Vagina (tissue), 2 donors: ENCODE data around the gene TMEM208. TPM values are rescaled to one million over a fixed set of nuclear protein-coding genes. Genes with fewer than 3 reads are reported as not detected.

Source experiments
- DNase-seq, 2 donors: peaks; one replicate each; pipeline ENCODE4 v3.0.0-alpha.2; 2017; ENCODE audit errors: extremely low spot score in 2 of 2
- H3K27ac ChIP-seq: fragments of 200-600 bp; sonication (generic); one replicate; pipeline ENCODE4 v1.5.1; 2019
- H3K27me3 ChIP-seq: fragments of 200-600 bp; sonication (generic); one replicate; pipeline ENCODE4 v1.5.1; 2019
- H3K36me3 ChIP-seq, 2 donors: fragments of 200-600 bp; sonication (generic); one replicate each; pipeline ENCODE4 v1.5.1; 2017 to 2019
- H3K4me1 ChIP-seq: fragments of 200-600 bp; sonication (generic); one replicate; pipeline ENCODE4 v1.5.1; 2019
- H3K4me3 ChIP-seq, 2 donors: fragments of 200-600 bp; sonication (generic); 1 replicate in 1 of 2; 2 replicates in 1 of 2; pipeline ENCODE4 v1.5.1; 2016 to 2019
- H3K9me3 ChIP-seq: fragments of 200-600 bp; sonication (generic); one replicate; pipeline ENCODE4 v1.5.1; 2019
- POLR2A ChIP-seq, 2 donors: fragments of 450-650 bp; IDR thresholded peaks; one replicate each; pipeline ENCODE4 v1.6.1; 2017; ENCODE audit warnings: antibody characterized with exemption in 2 of 2, mild to moderate bottlenecking in 2 of 2, moderate library complexity in 2 of 2
- POLR2AphosphoS5 ChIP-seq, 2 donors: sonication (generic); formaldehyde crosslinking; IDR thresholded peaks; one replicate each; pipeline ENCODE4 v1.9.0; 2017; ENCODE audit warnings: antibody characterized with exemption in 2 of 2, mild to moderate bottlenecking in 2 of 2, low read depth in 1 of 2; ENCODE audit not compliant: insufficient read depth in 1 of 2
- intact Hi-C: fragments of 100-400 bp; cut with DNase I; formaldehyde crosslinking; loops from one replicate; pipeline ENCODE4 v1.15.1; 2023
- total RNA-seq: library from RNA; depleted of rRNA; stranded (reverse); fragments of >200 nt; gene quantifications from one replicate; pipeline ENCODE4 v1.2.3, GENCODE V29; 2016
- TF ChIP-seq, protein P1 (sequence below), 3 experiments: fragments of 450-650 bp in 2 of 3; fragments of 200-600 bp in 1 of 3; sonication (generic) in 1 of 3; IDR thresholded peaks; one replicate each; pipeline ENCODE4 v1.5.1; 2017 to 2019; ENCODE audit warnings: antibody characterized with exemption in 3 of 3, mild to moderate bottlenecking in 2 of 3, moderate library complexity in 2 of 3

Gene TMEM208
- total RNA-seq, 1 donor from 2014 or later = 48.9 TPM

DNA sequence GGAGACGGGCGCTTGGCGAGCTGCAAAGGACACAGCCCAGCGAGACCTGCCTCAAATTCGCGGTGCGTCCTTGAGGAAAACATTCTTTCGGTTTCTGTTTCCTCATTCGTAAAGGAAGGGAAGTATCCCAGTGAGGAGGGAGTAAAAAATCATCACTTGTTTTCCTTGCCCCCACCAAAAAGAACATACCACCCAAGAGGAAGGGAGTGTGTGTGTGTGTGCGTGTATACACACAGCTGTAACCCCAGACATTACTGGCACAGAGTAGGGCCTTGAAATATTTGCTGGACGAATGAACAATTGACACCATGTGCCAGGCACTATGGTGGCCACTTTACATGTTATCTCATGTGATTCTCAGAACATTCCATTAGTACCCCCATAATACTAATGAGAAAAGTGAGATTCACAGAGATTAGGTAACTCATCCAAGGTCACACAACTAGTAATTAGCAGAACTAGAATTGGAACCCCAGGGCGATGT, 41.2 kb upstream of the TMEM208 start:
- intact Hi-C loops = loop anchor here (5.0 kb wide), 1 partner anchor 33 kb away; the partner anchor contains the start of gene B3GNT9
- DNase-seq = no peak

DNA sequence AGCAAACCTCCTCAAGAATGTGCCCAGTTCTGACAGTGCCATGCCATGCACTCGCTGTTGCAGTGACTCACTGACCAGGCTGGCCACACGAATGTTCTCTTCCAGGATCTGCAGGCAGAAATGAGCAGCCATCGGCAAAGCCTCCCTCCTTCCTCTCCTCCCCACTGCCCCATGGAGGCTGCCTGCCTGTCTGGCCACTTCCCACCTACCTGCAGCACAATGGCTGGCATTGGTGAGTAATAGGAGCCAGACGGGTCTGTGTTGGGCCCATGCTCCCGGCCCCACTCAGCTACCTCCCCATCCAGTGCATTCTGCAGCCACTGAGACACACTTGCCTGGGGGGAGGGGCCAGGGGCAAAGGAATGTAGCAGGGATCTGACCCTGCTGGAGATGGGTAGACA, 40.4 kb upstream of the TMEM208 start:
- no peak for TF ChIP-seq POLR2A (IDR thresholded peaks at IDR 0.05)
- TF ChIP-seq POLR2AphosphoS5 (IDR thresholded peaks at IDR 0.05; ENCODE audit: insufficient read depth in 1 of 2, low read depth in 1 of 2) = no peak
- TF ChIP-seq, protein P1, sequence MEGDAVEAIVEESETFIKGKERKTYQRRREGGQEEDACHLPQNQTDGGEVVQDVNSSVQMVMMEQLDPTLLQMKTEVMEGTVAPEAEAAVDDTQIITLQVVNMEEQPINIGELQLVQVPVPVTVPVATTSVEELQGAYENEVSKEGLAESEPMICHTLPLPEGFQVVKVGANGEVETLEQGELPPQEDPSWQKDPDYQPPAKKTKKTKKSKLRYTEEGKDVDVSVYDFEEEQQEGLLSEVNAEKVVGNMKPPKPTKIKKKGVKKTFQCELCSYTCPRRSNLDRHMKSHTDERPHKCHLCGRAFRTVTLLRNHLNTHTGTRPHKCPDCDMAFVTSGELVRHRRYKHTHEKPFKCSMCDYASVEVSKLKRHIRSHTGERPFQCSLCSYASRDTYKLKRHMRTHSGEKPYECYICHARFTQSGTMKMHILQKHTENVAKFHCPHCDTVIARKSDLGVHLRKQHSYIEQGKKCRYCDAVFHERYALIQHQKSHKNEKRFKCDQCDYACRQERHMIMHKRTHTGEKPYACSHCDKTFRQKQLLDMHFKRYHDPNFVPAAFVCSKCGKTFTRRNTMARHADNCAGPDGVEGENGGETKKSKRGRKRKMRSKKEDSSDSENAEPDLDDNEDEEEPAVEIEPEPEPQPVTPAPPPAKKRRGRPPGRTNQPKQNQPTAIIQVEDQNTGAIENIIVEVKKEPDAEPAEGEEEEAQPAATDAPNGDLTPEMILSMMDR (IDR thresholded peaks at IDR 0.05) = no peak
- H3K9me3 ChIP-seq = no peaks in the 10 kb centered on the region
- intact Hi-C loops = loop anchor here (5.0 kb wide), 1 partner anchor 34 kb away; the partner anchor contains the start of gene B3GNT9
- H3K27ac ChIP-seq = no peak overlapping the region
- no peaks in the 10 kb centered on the region for H3K27me3 ChIP-seq
- H3K36me3 ChIP-seq = no peaks in the 10 kb centered on the region
- H3K4me1 ChIP-seq = peaks cover 27% of the 10 kb centered on the region
- H3K4me3 ChIP-seq = no peak overlapping the region
- DNase-seq = no peak

More for the DNA sequence above, 41.2 kb upstream of the TMEM208 start:
- H3K4me1 ChIP-seq = peaks cover 26% of the 10 kb centered on the region
- no peak overlapping the region for H3K27ac ChIP-seq
- no peaks in the 10 kb centered on the region for H3K27me3 ChIP-seq
- H3K4me3 ChIP-seq = peak overlapping the region in 1 of 2 donors; percentile 53
- no peaks in the 10 kb centered on the region for H3K36me3 ChIP-seq
- no peaks in the 10 kb centered on the region for H3K9me3 ChIP-seq
- no peak for TF ChIP-seq POLR2A (IDR thresholded peaks at IDR 0.05)
- TF ChIP-seq, protein P1 (IDR thresholded peaks at IDR 0.05) = no peak
- TF ChIP-seq POLR2AphosphoS5 (IDR thresholded peaks at IDR 0.05; ENCODE audit: insufficient read depth in 1 of 2, low read depth in 1 of 2) = no peak

DNA sequence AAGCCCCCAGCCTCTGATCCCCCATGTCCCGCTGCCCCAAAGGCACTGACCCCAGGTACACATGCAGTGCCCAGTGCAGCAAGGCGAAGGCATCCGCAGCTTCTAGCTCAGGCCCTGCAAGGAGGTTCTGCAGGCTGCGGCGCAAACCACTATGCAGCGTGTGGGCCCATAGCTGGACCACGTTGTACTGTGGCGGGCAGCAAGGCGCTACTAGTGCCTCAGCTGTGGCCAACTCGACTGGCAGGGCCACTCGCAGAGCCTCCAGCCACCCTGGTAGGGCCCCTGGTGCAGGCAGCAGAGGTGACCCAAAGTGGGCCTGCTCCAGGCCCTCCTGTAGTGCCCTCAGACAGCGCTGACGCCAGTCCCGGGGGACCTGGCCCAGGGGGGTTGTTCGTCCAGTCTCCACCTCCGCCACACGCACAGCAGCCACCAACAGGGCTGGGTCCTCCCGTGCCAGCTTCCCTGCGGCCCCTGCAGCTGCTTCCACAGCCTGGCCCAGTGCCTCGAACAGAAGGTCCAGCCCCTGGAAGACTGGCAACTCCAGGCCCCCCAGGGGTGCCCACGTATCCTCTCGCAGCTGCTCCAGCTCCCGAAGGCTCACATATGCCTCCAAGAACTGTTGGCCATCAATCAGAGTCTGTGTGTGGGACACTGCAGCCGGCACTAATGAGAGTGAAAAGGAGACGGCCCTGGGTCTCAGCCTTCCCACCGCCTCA, 39.6 kb upstream of the TMEM208 start:
- Histone ChIP-seq H3K27me3 (no peaks in the 10 kb centered on the region), H3K36me3 (no peaks in the 10 kb centered on the region), H3K27ac (no peak overlapping the region), H3K9me3 (no peaks in the 10 kb centered on the region), H3K4me1 (peaks cover 31% of the 10 kb centered on the region), H3K4me3 (no peak overlapping the region)
- DNase-seq = no peak
- no peak for TF ChIP-seq POLR2A (IDR thresholded peaks at IDR 0.05)
- TF ChIP-seq POLR2AphosphoS5 (IDR thresholded peaks at IDR 0.05; ENCODE audit: insufficient read depth in 1 of 2, low read depth in 1 of 2) = no peak
- TF ChIP-seq, protein P1 (IDR thresholded peaks at IDR 0.05) = no peak
- intact Hi-C loops = loop anchor here (5.0 kb wide), 1 partner anchor 35 kb away; the partner anchor contains the start of gene B3GNT9

DNA sequence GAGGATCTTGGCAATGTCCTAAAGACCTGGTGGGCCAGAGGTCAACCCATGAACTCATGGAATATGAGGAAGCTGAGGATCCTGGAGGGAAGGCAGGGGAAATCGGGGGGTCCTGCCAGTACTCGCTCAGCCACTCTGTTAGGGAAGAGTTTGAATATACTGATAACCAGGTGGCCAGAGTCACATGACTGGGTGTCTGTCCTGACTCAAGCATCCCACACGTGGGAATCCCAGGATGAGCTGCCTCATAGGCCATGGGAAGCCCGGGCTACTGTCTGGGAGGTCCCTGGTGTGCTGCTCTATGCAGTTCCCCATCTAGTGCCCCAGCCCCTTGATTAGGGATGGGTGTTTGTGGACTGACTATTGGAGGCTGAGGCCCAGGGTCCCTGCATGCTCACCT, 38.6 kb upstream of the TMEM208 start:
- H3K27ac ChIP-seq = no peak overlapping the region
- H3K27me3 ChIP-seq = no peaks in the 10 kb centered on the region
- H3K36me3 ChIP-seq = no peaks in the 10 kb centered on the region
- intact Hi-C loops = loop anchor here (5.0 kb wide), 1 partner anchor 36 kb away; the partner anchor contains the start of gene B3GNT9
- TF ChIP-seq POLR2AphosphoS5 (IDR thresholded peaks at IDR 0.05; ENCODE audit: insufficient read depth in 1 of 2, low read depth in 1 of 2) = no peak
- no peak for TF ChIP-seq POLR2A (IDR thresholded peaks at IDR 0.05)
- TF ChIP-seq, protein P1 (IDR thresholded peaks at IDR 0.05) = no peak
- no peaks in the 10 kb centered on the region for H3K9me3 ChIP-seq
- DNase-seq = no peak
- H3K4me1 ChIP-seq = peaks cover 33% of the 10 kb centered on the region
- H3K4me3 ChIP-seq = no peak overlapping the region

DNA sequence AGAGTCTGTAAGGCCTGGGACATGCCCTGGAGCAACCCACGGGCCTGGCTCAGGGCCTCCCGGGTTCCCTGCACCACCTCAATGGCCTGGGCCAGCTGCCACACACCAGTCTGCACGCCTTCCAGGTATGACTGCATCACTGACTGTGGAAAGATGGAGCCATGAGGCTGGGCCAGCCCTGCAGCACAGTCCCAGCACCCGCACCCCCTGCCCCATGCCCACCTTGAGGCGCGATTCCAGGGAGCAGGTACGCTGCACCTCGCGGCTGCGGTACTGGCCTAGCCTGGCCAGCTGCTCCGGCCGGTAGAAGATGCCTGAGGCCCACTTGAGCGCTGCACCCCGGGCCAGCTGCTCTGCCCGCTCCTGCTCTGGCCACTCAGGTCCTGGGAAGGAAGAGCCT, 38.1 kb upstream of the TMEM208 start:
- Histone ChIP-seq H3K27ac (no peak overlapping the region), H3K9me3 (no peaks in the 10 kb centered on the region), H3K4me3 (no peak overlapping the region), H3K36me3 (no peaks in the 10 kb centered on the region), H3K27me3 (no peaks in the 10 kb centered on the region), H3K4me1 (peaks cover 38% of the 10 kb centered on the region)
- TF ChIP-seq, protein P1 (IDR thresholded peaks at IDR 0.05) = no peak
- TF ChIP-seq POLR2AphosphoS5 (IDR thresholded peaks at IDR 0.05; ENCODE audit: insufficient read depth in 1 of 2, low read depth in 1 of 2) (no peak), POLR2A (IDR thresholded peaks at IDR 0.05) (no peak)
- intact Hi-C loops = loop anchor here (5.0 kb wide), 1 partner anchor 36 kb away; the partner anchor contains the start of gene B3GNT9
- no peak for DNase-seq
